GM18858 (cell line): ENCODE data around the gene TNFSF12.

ENCODE experiments used
- ATAC-seq: cut with Tn5 transposase; IDR thresholded peaks from one replicate; pipeline ENCODE4 v1.9.1; 2021; ENCODE audit not compliant: unreplicated experiment

TNFSF12 gene

GRCh38 chr17:7563115-7563869 lies 14.4 kb downstream of the TNFSF12 start:
- ATAC-seq, result no peak

- no peak for ATAC-seq
These were observed 20.7 kb downstream of the TNFSF12 start for GRCh38 chr17:7569571-7569970.

- no peak for ATAC-seq
These were observed 21.5 kb downstream of the TNFSF12 start for GRCh38 chr17:7570351-7570750.

GRCh38 chr17:7572338-7572587 lies 23.4 kb downstream of the TNFSF12 start:
- ATAC-seq, result no peak

GRCh38 chr17:7572588-7573323 lies 23.9 kb downstream of the TNFSF12 start:
- ATAC-seq, result peak; percentile 85

- no peak for ATAC-seq
These were observed 24.6 kb downstream of the TNFSF12 start for GRCh38 chr17:7573324-7574080.

- ATAC-seq, result no peak
These were observed 25.5 kb downstream of the TNFSF12 start for GRCh38 chr17:7574176-7574953.

GRCh38 chr17:7575481-7575883 lies 26.6 kb downstream of the TNFSF12 start:
- no peak for ATAC-seq

GRCh38 chr17:7575959-7576358 lies 27.1 kb downstream of the TNFSF12 start:
- no peak for ATAC-seq

GRCh38 chr17:7576432-7576937 lies 27.6 kb downstream of the TNFSF12 start:
- ATAC-seq, result no peak

- no peak for ATAC-seq
These were observed 28.7 kb downstream of the TNFSF12 start for GRCh38 chr17:7577327-7578199.

GRCh38 chr17:7579001-7579833 lies 30.4 kb downstream of the TNFSF12 start, which contains the start of gene CD68:
CD68 (plus strand) TSS chr17:7579638; CDS start chr17:7579678, 40 bp downstream.
- ATAC-seq, result no peak

- ATAC-seq, result no peak
These were observed 31.2 kb downstream of the TNFSF12 start for GRCh38 chr17:7579834-7580603.

- no peak for ATAC-seq
These were observed 32.0 kb downstream of the TNFSF12 start for GRCh38 chr17:7580604-7581575.

GRCh38 chr17:7582396-7583252 lies 33.8 kb downstream of the TNFSF12 start:
- ATAC-seq, result no peak
